Measurements from ENCODE around the gene MPRIP.

DNA sequence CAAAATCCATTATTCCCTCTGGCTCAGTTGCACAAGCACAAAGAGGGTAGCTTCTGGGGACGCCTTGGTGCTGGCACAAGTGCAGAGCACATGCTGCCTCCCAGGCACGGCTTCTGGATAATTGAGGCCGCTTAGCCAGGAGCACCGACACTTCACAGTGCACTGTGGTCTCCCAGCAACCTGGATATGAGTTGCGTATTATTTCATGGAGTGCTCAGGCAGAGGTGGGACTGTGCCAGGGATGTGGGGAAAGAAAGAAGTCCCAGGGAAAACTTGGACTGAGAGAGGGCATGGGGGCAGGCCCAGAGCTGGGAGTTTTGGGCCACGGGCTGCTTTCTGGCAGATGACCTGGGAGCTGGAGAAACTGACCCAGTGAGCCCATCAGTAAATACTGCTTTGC, 37.5 kb downstream of the MPRIP start:
- TF ChIP-seq CTCF (IDR thresholded peaks at IDR 0.05) (no peak), POLR2A (IDR thresholded peaks at IDR 0.05) (no peak)
